Placental epithelial cell (primary cell): ENCODE measurements around the gene ALKBH2. TPM values are rescaled to one million over a fixed set of nuclear protein-coding genes. Genes with fewer than 3 reads are reported as not detected.

Experiments used
- small RNA-seq: library from RNA; depleted of rRNA; stranded (forward); fragments of <200 nt; gene quantifications from one replicate; pipeline ENCODE3, GENCODE V24; 2012
- total RNA-seq: library from RNA; depleted of rRNA; stranded (reverse); fragments of >200 nt; gene quantifications from 2 replicates; pipeline ENCODE4 v1.2.3, GENCODE V29; 2012

Gene ALKBH2
- total RNA-seq, result 14.1 and 18.1 TPM in 2 replicates

GRCh38 chr12:109093022-109093918 is at the start of gene ALKBH2:
Gene ALKBH2, minus strand, starts transcription at chr12:109093472. Its CDS starts 686 bp downstream, at chr12:109092786.

GRCh38 chr12:109115758-109116610 is 22.7 kb upstream of the ALKBH2 start, which contains the start of gene ACACB:
Gene ACACB, plus strand, starts transcription at chr12:109116587. Its CDS starts 22,819 bp downstream, at chr12:109139406.

GRCh38 chr12:109097435-109098182 is 4.3 kb upstream of the ALKBH2 start, which contains the start of gene UNG:
Gene UNG, plus strand, starts transcription at chr12:109097597. Its CDS starts 83 bp downstream, at chr12:109097680.

GRCh38 chr12:109052414-109053323 is 40.6 kb downstream of the ALKBH2 start, which contains the start of gene USP30:
Gene USP30, plus strand, starts transcription at chr12:109052576. Its CDS starts 103 bp downstream, at chr12:109052679.

Small RNA genes within 50 kb of the gene (small RNA-seq; reads per million reads assigned to genes)
- gene RNA5SP372, result 0.09 reads per million

Other genes starting within 250 kb of the ALKBH2 start
- 23.6 and 33.9 TPM in 2 replicates for gene SSH1, start 235.9 kb downstream of the ALKBH2 start, total RNA-seq
- not detected in 2 replicates for gene DAO, start 213.4 kb downstream of the ALKBH2 start, total RNA-seq
- not detected in 2 replicates for gene SVOP, start 72.4 kb downstream of the ALKBH2 start, total RNA-seq
- 6.7 and 11.8 TPM in 2 replicates for gene USP30, start 40.9 kb downstream of the ALKBH2 start, total RNA-seq
- 35.5 and 35.7 TPM in 2 replicates for gene UNG, start 4.1 kb upstream of the ALKBH2 start, total RNA-seq
- gene ACACB, start 23.1 kb upstream of the ALKBH2 start, total RNA-seq, result 7.9 and 12.6 TPM in 2 replicates
- not detected in 2 replicates for gene FOXN4, start 215.8 kb upstream of the ALKBH2 start, total RNA-seq